D721Med (cell line): ENCODE measurements around the gene NUMA1.

Experiments
- DNase-seq: peaks from one replicate; pipeline ENCODE4 v3.0.0; 2011; ENCODE audit warnings: low spot score; ENCODE audit not compliant: insufficient read length
- FAIRE-seq: peaks from 2 replicates; lab custom pipeline; 2011; peaks lifted over from hg19 to GRCh38; lab: Jason Lieb, UNC
- CTCF ChIP-seq: IDR thresholded peaks from 2 replicates; pipeline ENCODE4 v1.5.1; 2012; ENCODE audit warnings: mild to moderate bottlenecking, control low read depth; ENCODE audit not compliant: insufficient read depth; ENCODE audit errors: missing control alignments

Gene NUMA1

GRCh38 chr11:72030472-72031045, 49.8 kb downstream of the NUMA1 start:
- no peak for DNase-seq
- FAIRE-seq = no peak
- no peak for TF ChIP-seq CTCF

GRCh38 chr11:72026090-72026489, 54.3 kb downstream of the NUMA1 start:
- TF ChIP-seq CTCF = no peak
- FAIRE-seq = no peak
- DNase-seq = no peak

GRCh38 chr11:72024069-72024754, 56.1 kb downstream of the NUMA1 start:
- FAIRE-seq = no peak
- TF ChIP-seq CTCF = no peak

GRCh38 chr11:72023335-72023734, 57.0 kb downstream of the NUMA1 start:
- no peak for FAIRE-seq
- TF ChIP-seq CTCF = no peak
- no peak for DNase-seq

More at GRCh38 chr11:72024069-72024754, 56.1 kb downstream of the NUMA1 start:
- no peak for DNase-seq

- no peak for TF ChIP-seq CTCF
- FAIRE-seq (no peak), DNase-seq (no peak)
Observed at GRCh38 chr11:72018171-72018570, 62.2 kb downstream of the NUMA1 start.

- no peak for FAIRE-seq
- peak; percentile 44 for TF ChIP-seq CTCF
- no peak for DNase-seq
Observed at GRCh38 chr11:72015511-72016061, 64.8 kb downstream of the NUMA1 start.
